NOMO-1 treated with dmso at 0.1 percent for 144 hours (cell line): Measurements from ENCODE around the gene THBS1.

Experiments
- DNase-seq: peaks from one replicate; lab custom pipeline; 2025; ENCODE audit not compliant: unreplicated experiment; lab: John Stamatoyannopoulos, UW

THBS1 gene

DNA sequence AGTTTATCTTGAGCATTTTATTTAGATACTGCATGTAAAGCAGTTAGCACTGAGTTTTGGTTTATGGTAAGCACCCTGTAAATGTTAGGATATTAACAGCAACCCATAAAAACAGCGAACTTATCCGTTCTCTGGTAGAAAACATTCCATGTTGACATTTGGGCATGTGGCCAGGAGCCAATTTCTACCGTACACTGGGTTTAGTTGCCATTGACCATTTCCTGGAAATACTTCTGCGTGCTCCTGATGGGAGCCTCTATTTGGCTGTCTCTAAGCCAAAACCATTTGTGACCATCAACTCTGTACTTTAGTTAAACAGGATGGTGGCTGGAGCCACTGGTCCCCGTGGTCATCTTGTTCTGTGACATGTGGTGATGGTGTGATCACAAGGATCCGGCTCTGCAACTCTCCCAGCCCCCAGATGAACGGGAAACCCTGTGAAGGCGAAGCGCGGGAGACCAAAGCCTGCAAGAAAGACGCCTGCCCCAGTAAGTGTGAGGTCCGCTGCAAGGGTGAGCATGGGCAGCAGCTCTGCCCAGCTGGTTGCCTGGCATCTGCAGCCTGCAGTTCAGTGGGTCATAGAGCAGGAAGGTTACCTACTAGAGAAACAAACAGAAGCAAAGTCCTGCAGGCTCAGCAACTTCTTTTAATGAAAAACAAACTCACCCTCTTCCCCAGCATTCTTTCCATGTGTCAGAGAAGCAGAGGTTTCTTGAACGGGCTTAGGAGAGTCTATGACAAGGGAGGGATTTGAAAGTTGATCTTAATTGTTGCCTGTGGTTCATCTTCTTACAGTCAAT, 7.1 kb downstream of the THBS1 start:
- no peak for DNase-seq

DNA sequence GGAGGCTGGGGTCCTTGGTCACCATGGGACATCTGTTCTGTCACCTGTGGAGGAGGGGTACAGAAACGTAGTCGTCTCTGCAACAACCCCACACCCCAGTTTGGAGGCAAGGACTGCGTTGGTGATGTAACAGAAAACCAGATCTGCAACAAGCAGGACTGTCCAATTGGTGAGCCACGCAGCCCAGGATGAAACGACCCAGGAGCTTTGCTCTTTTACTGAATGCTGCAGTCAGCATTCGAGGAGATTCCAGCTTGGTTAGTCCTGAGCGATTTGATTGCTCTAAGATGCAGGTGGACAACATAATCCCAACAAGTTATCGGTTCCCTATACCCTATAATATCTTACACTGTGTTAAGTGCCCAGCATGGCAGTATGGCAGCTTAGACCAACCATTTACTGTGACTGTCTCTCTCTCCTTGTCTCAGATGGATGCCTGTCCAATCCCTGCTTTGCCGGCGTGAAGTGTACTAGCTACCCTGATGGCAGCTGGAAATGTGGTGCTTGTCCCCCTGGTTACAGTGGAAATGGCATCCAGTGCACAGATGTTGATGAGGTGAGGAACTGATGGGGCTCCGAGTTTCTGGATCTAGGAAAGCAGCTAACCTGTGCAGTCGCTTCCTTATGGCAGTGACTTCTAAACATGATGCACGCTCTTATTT, 7.8 kb downstream of the THBS1 start:
- DNase-seq: no peak

DNA sequence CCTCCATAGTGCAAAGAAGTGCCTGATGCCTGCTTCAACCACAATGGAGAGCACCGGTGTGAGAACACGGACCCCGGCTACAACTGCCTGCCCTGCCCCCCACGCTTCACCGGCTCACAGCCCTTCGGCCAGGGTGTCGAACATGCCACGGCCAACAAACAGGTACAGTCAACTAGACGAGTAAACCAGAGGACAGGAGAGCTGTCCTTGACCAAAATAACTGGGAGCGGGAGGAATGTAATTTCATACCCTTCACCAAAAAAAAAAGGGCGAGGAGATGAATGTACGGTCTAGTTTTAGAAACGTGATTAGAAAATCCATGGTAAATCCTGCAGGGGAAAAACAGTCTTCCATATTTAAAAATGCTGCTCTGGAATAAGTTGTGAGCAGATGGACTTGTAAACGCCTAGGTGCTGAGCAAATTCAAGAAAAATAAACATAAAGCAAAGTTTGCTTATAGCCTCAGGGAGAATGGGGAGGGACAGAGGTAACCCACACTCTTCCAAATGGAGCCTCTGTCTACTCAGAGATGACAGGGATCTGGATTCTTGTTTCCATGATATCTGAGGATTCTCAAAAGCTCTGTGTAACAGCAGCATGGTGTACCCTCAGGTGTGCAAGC, 8.4 kb downstream of the THBS1 start:
- no peak for DNase-seq

DNA sequence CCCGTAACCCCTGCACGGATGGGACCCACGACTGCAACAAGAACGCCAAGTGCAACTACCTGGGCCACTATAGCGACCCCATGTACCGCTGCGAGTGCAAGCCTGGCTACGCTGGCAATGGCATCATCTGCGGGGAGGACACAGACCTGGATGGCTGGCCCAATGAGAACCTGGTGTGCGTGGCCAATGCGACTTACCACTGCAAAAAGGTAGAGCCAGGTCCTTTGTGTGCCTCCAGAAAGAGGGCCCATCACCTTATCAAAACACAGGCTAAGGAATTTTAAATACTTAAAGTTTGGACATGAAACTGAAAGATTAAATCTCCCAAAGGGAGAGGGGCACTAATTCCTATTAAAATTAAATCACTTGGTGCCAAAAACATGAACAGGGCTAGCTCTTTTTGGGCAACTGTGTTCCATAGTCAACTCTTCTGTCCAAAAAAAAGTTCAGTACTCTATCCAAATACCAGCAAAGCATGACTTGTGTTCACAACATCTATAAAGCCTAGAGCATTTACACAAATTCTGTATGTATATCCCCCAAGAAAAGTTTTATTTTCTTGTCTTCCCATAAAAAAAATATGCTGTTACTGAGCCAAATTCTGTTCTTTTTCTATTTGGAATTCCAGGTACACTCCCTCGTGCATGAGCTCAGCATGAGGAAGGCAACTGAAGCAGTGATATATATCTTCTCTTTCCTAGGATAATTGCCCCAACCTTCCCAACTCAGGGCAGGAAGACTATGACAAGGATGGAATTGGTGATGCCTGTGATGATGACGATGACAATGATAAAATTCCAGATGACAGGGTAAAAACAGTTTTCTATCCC, 9.2 kb downstream of the THBS1 start:
- DNase-seq: no peak

DNA sequence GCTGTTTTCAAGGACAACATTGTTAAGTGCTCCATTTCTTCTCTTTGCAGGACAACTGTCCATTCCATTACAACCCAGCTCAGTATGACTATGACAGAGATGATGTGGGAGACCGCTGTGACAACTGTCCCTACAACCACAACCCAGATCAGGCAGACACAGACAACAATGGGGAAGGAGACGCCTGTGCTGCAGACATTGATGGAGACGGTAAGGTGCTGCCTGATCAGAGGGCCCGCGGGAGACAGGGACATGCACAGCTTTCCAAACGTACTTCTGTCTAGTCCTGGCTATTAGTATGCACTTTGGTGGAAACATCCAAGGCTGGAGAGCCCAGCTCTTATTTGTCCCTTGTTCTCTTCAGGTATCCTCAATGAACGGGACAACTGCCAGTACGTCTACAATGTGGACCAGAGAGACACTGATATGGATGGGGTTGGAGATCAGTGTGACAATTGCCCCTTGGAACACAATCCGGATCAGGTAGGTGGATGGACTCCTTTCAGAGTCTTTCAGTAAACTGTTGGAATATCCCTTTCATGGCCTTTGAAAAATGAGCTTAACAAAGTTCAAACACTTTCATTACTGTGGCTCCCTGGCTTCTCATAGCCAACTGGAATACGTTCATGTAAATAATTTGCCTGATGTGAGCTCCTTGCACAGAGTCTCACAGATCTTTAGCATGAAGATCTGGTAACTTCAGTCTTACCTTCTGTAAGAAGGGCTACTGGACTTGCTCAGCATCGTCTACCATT, 10.4 kb downstream of the THBS1 start:
- no peak for DNase-seq

DNA sequence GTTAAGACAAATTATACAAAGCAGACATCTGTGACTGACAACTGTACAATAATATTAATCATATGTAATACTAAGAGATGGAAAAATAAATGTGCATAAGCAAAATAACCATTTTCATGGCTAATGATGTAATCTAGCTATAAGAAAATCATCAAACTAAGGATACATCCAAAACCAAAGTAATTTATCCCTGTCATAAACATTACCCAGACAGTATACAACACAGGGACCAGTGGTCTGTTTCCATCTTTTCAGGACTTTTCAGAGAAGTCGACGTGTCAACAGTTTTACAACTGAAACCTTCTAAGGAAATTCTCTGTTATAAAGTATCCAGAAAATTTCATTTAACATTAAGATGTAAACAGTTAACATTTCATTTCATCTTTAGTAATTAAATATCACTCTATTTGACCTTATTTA, 11.0 kb downstream of the THBS1 start:
- DNase-seq: no peak

DNA sequence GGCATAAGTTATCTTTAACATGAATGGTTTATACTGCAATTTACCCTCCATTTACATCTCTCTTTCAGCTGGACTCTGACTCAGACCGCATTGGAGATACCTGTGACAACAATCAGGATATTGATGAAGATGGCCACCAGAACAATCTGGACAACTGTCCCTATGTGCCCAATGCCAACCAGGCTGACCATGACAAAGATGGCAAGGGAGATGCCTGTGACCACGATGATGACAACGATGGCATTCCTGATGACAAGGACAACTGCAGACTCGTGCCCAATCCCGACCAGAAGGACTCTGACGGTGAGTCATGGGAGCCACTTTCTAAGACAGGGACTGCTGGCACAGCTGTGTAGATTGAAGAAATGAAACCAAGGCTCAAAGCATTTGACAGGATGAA, 11.6 kb downstream of the THBS1 start:
- DNase-seq: no peak

DNA sequence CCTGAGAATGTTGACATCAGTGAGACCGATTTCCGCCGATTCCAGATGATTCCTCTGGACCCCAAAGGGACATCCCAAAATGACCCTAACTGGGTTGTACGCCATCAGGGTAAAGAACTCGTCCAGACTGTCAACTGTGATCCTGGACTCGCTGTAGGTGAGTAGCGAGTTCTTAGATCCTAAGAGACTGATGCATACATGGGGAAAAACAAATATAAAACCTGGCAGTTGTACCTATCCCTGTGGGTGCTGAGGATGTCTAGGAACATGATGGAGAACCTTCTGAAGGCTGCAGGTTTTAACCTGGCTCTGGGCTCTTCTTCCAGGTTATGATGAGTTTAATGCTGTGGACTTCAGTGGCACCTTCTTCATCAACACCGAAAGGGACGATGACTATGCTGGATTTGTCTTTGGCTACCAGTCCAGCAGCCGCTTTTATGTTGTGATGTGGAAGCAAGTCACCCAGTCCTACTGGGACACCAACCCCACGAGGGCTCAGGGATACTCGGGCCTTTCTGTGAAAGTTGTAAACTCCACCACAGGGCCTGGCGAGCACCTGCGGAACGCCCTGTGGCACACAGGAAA, 12.3 kb downstream of the THBS1 start:
- no peak for DNase-seq

DNA sequence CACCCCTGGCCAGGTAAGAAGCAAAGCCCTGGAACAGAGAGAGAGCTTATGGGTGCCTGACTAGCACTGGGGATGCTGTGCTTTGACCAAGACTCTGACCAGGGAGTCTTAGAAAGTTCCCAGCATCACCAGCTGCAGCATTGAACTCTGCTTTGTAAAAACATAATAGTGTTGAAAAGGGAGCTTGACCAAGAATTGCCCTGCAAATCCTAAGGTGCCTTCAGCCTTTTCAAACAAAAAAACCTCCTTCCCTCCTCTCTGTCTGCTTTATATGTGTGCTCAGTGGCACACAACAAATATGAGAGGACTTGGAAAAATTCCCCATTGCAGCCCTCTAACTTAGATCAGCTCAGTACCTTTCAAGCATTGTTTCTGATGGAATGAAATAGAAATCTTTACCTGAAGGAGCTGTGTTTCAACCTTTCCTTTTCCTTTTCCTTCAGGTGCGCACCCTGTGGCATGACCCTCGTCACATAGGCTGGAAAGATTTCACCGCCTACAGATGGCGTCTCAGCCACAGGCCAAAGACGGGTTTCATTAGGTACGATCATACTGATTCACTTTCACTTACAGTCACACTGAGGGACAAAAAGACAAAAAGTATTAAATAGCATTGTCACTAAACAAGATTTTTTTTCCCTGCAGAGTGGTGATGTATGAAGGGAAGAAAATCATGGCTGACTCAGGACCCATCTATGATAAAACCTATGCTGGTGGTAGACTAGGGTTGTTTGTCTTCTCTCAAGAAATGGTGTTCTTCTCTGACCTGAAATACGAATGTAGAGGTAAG, 13.0 kb downstream of the THBS1 start:
- no peak for DNase-seq

DNA sequence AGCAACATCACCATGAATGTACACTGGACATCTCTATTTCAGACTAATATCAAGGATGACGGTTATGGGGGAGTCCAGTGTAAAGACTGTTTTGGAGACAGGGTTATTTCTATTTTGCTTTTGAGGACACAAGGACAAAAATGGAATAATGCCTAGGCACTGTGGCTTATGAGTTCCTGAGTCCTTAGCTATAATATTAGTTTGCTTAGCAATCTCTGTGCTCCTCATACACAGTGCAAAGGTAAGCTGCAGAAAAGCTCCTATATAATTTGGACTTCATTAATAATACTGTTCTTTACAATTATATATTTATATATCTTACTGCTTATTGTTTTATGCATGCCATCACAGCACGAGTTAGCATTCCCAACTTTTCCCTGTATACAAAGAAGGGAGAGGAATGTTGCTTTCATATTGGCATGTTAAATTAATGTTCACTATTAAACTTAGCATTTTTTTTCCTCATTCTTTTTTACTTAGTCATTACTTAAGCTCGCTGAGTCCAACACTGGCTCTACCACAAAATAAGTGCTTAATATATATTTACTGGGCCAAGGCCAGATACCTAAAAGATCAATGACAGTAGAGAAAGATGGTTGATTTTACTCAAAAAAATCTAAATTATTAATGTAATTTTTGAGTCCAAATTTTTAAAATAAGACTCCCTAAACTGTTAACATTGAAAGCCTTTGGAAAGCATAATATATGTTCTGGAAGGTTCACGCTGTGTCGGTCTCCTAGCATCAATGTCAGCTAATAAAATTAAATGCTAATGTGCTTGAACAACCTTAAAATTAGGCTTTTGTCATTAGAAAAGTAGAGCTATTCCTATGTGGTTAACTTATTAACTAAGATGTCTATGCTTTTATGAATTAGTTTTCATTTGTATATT, 13.8 kb downstream of the THBS1 start:
- DNase-seq: no peak

DNA sequence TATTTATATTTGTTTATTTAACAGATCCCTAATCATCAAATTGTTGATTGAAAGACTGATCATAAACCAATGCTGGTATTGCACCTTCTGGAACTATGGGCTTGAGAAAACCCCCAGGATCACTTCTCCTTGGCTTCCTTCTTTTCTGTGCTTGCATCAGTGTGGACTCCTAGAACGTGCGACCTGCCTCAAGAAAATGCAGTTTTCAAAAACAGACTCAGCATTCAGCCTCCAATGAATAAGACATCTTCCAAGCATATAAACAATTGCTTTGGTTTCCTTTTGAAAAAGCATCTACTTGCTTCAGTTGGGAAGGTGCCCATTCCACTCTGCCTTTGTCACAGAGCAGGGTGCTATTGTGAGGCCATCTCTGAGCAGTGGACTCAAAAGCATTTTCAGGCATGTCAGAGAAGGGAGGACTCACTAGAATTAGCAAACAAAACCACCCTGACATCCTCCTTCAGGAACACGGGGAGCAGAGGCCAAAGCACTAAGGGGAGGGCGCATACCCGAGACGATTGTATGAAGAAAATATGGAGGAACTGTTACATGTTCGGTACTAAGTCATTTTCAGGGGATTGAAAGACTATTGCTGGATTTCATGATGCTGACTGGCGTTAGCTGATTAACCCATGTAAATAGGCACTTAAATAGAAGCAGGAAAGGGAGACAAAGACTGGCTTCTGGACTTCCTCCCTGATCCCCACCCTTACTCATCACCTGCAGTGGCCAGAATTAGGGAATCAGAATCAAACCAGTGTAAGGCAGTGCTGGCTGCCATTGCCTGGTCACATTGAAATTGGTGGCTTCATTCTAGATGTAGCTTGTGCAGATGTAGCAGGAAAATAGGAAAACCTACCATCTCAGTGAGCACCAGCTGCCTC, 14.7 kb downstream of the THBS1 start:
- DNase-seq: no peak

DNA sequence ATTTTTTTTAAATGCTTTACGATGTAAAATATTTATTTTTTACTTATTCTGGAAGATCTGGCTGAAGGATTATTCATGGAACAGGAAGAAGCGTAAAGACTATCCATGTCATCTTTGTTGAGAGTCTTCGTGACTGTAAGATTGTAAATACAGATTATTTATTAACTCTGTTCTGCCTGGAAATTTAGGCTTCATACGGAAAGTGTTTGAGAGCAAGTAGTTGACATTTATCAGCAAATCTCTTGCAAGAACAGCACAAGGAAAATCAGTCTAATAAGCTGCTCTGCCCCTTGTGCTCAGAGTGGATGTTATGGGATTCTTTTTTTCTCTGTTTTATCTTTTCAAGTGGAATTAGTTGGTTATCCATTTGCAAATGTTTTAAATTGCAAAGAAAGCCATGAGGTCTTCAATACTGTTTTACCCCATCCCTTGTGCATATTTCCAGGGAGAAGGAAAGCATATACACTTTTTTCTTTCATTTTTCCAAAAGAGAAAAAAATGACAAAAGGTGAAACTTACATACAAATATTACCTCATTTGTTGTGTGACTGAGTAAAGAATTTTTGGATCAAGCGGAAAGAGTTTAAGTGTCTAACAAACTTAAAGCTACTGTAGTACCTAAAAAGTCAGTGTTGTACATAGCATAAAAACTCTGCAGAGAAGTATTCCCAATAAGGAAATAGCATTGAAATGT, 15.6 kb downstream of the THBS1 start:
- DNase-seq: no peak

DNA sequence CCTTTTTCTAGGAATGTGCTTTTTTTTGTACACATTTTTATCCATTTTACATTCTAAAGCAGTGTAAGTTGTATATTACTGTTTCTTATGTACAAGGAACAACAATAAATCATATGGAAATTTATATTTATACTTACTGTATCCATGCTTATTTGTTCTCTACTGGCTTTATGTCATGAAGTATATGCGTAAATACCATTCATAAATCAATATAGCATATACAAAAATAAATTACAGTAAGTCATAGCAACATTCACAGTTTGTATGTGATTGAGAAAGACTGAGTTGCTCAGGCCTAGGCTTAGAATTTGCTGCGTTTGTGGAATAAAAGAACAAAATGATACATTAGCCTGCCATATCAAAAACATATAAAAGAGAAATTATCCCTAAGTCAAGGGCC, 16.5 kb downstream of the THBS1 start:
- no peak for DNase-seq

DNA sequence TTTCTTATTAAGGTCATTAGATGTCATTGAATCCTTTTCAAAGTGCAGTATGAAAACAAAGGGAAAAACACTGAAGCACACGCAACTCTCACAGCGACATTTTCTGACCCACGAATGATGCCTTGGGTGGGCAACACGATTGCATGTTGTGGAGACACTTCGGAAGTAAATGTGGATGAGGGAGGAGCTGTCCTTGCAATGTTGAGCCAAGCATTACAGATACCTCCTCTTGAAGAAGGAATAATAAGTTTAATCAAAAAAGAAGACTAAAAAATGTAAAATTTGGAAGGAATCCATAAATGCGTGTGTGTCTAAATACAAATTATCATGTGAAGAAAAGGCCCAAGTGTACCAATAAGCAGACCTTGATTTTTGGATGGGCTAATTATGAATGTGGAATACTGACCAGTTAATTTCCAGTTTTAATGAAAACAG, 16.9 kb downstream of the THBS1 start:
- no peak for DNase-seq

DNA sequence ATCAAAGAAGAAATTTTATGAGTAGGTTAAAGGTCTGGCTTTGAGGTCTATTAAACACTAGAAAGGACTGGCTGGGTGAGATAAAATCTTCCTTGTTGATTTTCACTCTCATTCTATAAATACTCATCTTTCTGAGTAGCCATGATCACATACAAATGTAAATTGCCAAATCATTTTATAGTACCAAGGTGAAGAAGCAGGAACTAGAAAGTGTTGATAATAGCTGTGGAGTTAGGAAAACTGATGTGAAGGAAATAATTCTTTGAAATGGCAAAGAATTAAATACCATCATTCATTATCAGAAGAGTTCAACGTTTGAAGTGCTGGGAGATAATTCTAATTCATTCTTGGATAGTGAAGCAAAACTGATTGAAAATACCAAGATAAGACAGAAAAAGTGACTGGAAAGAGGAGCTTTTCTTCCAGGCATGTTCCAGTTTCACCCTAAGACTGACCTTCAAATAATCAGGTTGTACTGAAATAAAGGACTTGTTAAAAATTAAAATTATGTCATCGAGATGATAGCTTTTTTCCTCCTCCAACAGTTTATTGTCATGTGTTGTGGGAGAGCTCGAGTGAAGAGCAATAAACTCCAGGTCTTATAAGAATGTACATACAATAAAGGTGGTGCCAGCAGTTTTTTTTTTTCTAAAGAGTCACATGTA, 17.4 kb downstream of the THBS1 start:
- no peak for DNase-seq
